IMR-90 (cell line): Measurements from ENCODE around the gene NBEA. TPM values are rescaled to one million over a fixed set of nuclear protein-coding genes. Genes with fewer than 3 reads are reported as not detected.

Experiments used
- ATAC-seq: fragments of 200-7000 bp; cut with Tn5 transposase; 2 replicates; pipeline ENCODE4 v1.9.1; 2020; ENCODE audit warnings: low read depth, mild to moderate bottlenecking, moderate library complexity
- BruUV-seq: library from RNA; stranded (reverse); fragments of 400-500 nt; replicated peaks from 2 replicates; lab custom pipeline; 2021; lab: Mats Ljungman, UMichigan
- CTCF ChIA-PET: fragments of 300-600 bp; formaldehyde crosslinking; extraction: SDS; loops from one replicate; lab custom pipeline; 2021; ENCODE audit warnings: antibody characterized with exemption; lab: Yijun Ruan, JAX
- POLR2A ChIA-PET: fragments of 300-600 bp; sonication (Branson Sonifier 250); formaldehyde crosslinking; loops from one replicate; lab custom pipeline; 2022; ENCODE audit warnings: antibody characterized with exemption; ENCODE audit not compliant: unreplicated experiment; lab: Charles Lee
- DNase-seq: peaks from one replicate; pipeline ENCODE4 v3.0.0; 2013
- H2AFZ ChIP-seq: replicated peaks from 2 replicates; pipeline ENCODE3; 2013; ENCODE audit warnings: low read length, mild to moderate bottlenecking; ENCODE audit not compliant: poor library complexity
- H2AK5ac ChIP-seq: 2 replicates; pipeline ENCODE4 v1.6.1; 2013; ENCODE audit warnings: low read depth, low read length, inconsistent platforms
- H2AK9ac ChIP-seq: replicated peaks from 2 replicates; pipeline ENCODE3; 2013; ENCODE audit warnings: mild to moderate bottlenecking, low read depth, low read length, moderate library complexity; ENCODE audit not compliant: poor library complexity
- H2BK120ac ChIP-seq: 2 replicates; pipeline ENCODE4 v1.6.1; 2013; ENCODE audit warnings: low read depth, low read length, inconsistent platforms
- H2BK15ac ChIP-seq: 3 replicates; pipeline ENCODE4 v1.6.1; 2013; ENCODE audit warnings: low read depth, low read length, inconsistent platforms
- H2BK20ac ChIP-seq: 2 replicates; pipeline ENCODE4 v1.6.1; 2013; ENCODE audit warnings: low read depth, mild to moderate bottlenecking, inconsistent platforms, low read length, moderate library complexity
- H2BK5ac ChIP-seq: 2 replicates; pipeline ENCODE4 v1.6.1; 2013; ENCODE audit warnings: mild to moderate bottlenecking, low read depth, low read length, inconsistent platforms; ENCODE audit not compliant: poor library complexity, severe bottlenecking
- H3K14ac ChIP-seq: replicated peaks from 2 replicates; pipeline ENCODE4 v1.6.1; 2013; ENCODE audit warnings: low read depth, low read length, inconsistent platforms
- H3K18ac ChIP-seq: 2 replicates; pipeline ENCODE4 v1.6.1; 2013; ENCODE audit warnings: low read depth, low read length, control low read depth
- H3K23ac ChIP-seq: 2 replicates; pipeline ENCODE4 v1.6.1; 2013; ENCODE audit warnings: low read depth, low read length, inconsistent platforms
- H3K27ac ChIP-seq: 2 replicates; pipeline ENCODE4 v1.5.1; 2013; ENCODE audit warnings: mild to moderate bottlenecking, control low read depth, low read length; ENCODE audit not compliant: insufficient read depth
- H3K27me3 ChIP-seq: 2 replicates; pipeline ENCODE4 v1.6.1; 2013; ENCODE audit warnings: low read length; ENCODE audit not compliant: control insufficient read depth, insufficient read depth
- H3K36me3 ChIP-seq: 2 replicates; pipeline ENCODE4 v1.6.1; 2013; ENCODE audit warnings: low read length, mixed read lengths; ENCODE audit not compliant: control insufficient read depth, insufficient read depth
- H3K4ac ChIP-seq: 2 replicates; pipeline ENCODE4 v1.6.1; 2013; ENCODE audit warnings: low read depth, low read length, inconsistent platforms
- H3K4me1 ChIP-seq: 2 replicates; pipeline ENCODE4 v1.6.1; 2013; ENCODE audit warnings: low read length, mixed read lengths; ENCODE audit not compliant: control insufficient read depth, insufficient read depth
- H3K4me2 ChIP-seq: 2 replicates; pipeline ENCODE4 v1.6.1; 2013; ENCODE audit warnings: low read depth, mild to moderate bottlenecking, control low read depth, low read length, moderate library complexity
- H3K4me3 ChIP-seq: 2 replicates; pipeline ENCODE4 v1.5.1; 2013; ENCODE audit warnings: low read depth, mild to moderate bottlenecking, control low read depth, low read length, moderate library complexity; ENCODE audit not compliant: insufficient read depth
- H3K56ac ChIP-seq: 2 replicates; pipeline ENCODE4 v1.6.1; 2013; ENCODE audit warnings: low read length, inconsistent platforms; ENCODE audit not compliant: insufficient read depth; ENCODE audit errors: extremely low read depth
- H3K79me1 ChIP-seq, 2 experiments: 2 replicates each; pipeline ENCODE4 v1.6.1; 2013; ENCODE audit warnings: low read length in 2 of 2, inconsistent platforms in 1 of 2, low read depth in 1 of 2
- H3K9ac ChIP-seq: 2 replicates; pipeline ENCODE4 v1.6.1; 2013; ENCODE audit warnings: low read depth, low read length, control low read depth
- H3K9me1 ChIP-seq: 2 replicates; pipeline ENCODE4 v1.6.1; 2013; ENCODE audit warnings: low read length, inconsistent platforms; ENCODE audit not compliant: insufficient read depth
- H3K9me3 ChIP-seq: 2 replicates; pipeline ENCODE4 v1.6.1; 2013; ENCODE audit warnings: low read length; ENCODE audit not compliant: control insufficient read depth, insufficient read depth
- H4K20me1 ChIP-seq: 2 replicates; pipeline ENCODE4 v1.6.1; 2013; ENCODE audit warnings: low read length, inconsistent platforms; ENCODE audit not compliant: insufficient read depth
- H4K5ac ChIP-seq: 2 replicates; pipeline ENCODE4 v1.6.1; 2013; ENCODE audit warnings: mild to moderate bottlenecking, low read depth, low read length, control low read depth
- H4K8ac ChIP-seq, 2 experiments: 2 replicates each; pipeline ENCODE4 v1.6.1; 2013; ENCODE audit warnings: low read depth in 2 of 2, low read length in 2 of 2, control low read depth in 1 of 2, inconsistent platforms in 1 of 2
- H4K91ac ChIP-seq: 2 replicates; pipeline ENCODE4 v1.6.1; 2013; ENCODE audit warnings: low read depth, low read length, inconsistent platforms; ENCODE audit not compliant: insufficient read depth
- CEBPB ChIP-seq: IDR thresholded peaks from 2 replicates; pipeline ENCODE4 v1.6.1; 2012; ENCODE audit warnings: low read depth, low read length, improper control_type of control experiment
- CHD1 ChIP-seq: IDR thresholded peaks from 2 replicates; pipeline ENCODE4 v1.6.1; 2012; ENCODE audit warnings: low read depth, low read length, improper control_type of control experiment
- POLR2A ChIP-seq: IDR thresholded peaks from 2 replicates; pipeline ENCODE4 v1.6.1; 2012; ENCODE audit warnings: mild to moderate bottlenecking, low read depth, low read length
- WGBS, 2 experiments: methylation state at CpG; one replicate each; pipeline versions ENCODE4 v1.1.5 to v1.1.7; 2013; ENCODE audit warnings: missing lambda C conversion rate in 2 of 2; ENCODE audit not compliant: insufficient read length in 1 of 2; ENCODE audit errors: extremely low coverage in 2 of 2; 5-methylcytosine and 5-hydroxymethylcytosine counted together
- dilution Hi-C: fragments of 300-500 bp; cut with HindIII; formaldehyde crosslinking; loops from one replicate; pipeline ENCODE4 v1.14.3; 2018; ENCODE audit warnings: low sequenced_read_pairs; ENCODE audit not compliant: unreplicated experiment
- in situ Hi-C: fragments of 300-500 bp; cut with MboI; formaldehyde crosslinking; loops from 3 replicates; pipeline ENCODE4 v1.14.3; 2019; ENCODE audit warnings: low sequenced_read_pairs, inconsistent platforms, mixed read lengths
- intact Hi-C: fragments of 100-400 bp; cut with micrococcal nuclease; formaldehyde crosslinking; loops from 2 replicates; pipeline ENCODE4 v1.10.0; 2022
- polyA plus RNA-seq, 3 experiments: library from polyadenylated mRNA; depleted of rRNA; stranded (reverse); fragments of >200 nt; gene quantifications; 2 replicates each; pipeline ENCODE4 v1.2.3, GENCODE V29; 2012; ENCODE audit warnings: low replicate concordance in 1 of 3
- total RNA-seq: library from RNA; depleted of rRNA; stranded (reverse); fragments of >200 nt; gene quantifications from 2 replicates; pipeline ENCODE4 v1.2.3, GENCODE V29; 2012

The NBEA gene
- total and polyA plus RNA-seq, 2 of the 4 experiments (the other 2 are of a cell fraction) = 0.82 to 2.2 TPM

GRCh38 chr13:35697186-35697730, 755.2 kb downstream of the NBEA start:
- Histone ChIP-seq H3K4me3 (no peak overlapping the region), H3K4ac (peak overlapping the region; percentile 98), H4K91ac (peak overlapping the region; percentile 80), H2BK15ac (peak overlapping the region; percentile 40; the same call in 2 of the 3 replicates), H3K9me1 (peaks cover 14% of the 10 kb centered on the region), H4K8ac (peak overlapping the region in 1 of 2 experiments; percentile 42; a peak in 2 of 4 replicates), H4K5ac (peak overlapping the region; percentile 34; the same call in 1 of the 2 replicates), H2BK20ac (peak overlapping the region; percentile 75), H3K4me1 (peaks cover 37% of the 10 kb centered on the region), H3K36me3 (no peaks in the 10 kb centered on the region), H2BK5ac (no peak overlapping the region), H2AFZ (peak overlapping the region; percentile 61), H3K9me3 (no peaks in the 10 kb centered on the region), H3K4me2 (no peak overlapping the region), H3K9ac (no peak overlapping the region), H3K27ac (no peak overlapping the region), H3K14ac (peak overlapping the region; percentile 77), H3K79me1 (no peaks in the 10 kb centered on the region), H2AK5ac (peak overlapping the region; percentile 66; the same call in 1 of the 2 replicates), H3K23ac (no peak overlapping the region), H2AK9ac (peak overlapping the region; percentile 58), H4K20me1 (no peaks in the 10 kb centered on the region), H3K56ac (no peak overlapping the region), H2BK120ac (peak overlapping the region; percentile 98), H3K27me3 (no peaks in the 10 kb centered on the region), H3K18ac (peak overlapping the region; percentile 11; the same call in 1 of the 2 replicates)
- DNase-seq (no peak), ATAC-seq (no peak)
- POLR2A ChIA-PET = no interaction called here
- TF ChIP-seq POLR2A = no peak
- TF ChIP-seq CEBPB = no peak
- no peak for TF ChIP-seq CHD1
- in situ Hi-C loops = no loop called here
- CTCF ChIA-PET = interaction anchor here (1.0 kb wide), 1 partner anchor 65 kb away, joined by 4 read pairs; no protein-coding TSS in a partner anchor
- 94% methylated on average over 3 of the region's 7 CpGs; no CpG with 5 or more reads in 1 of the 2 experiments for WGBS, 2 experiments
- intact Hi-C loops = no loop called here
- BruUV-seq = no TSS peak
- dilution Hi-C loops = no loop called here
